DMS114 treated with DMSO at 0.1 percent for 48 hours (cell line): ENCODE measurements around the gene FAM151B.

Source experiments
- DNase-seq: peaks from one replicate; lab custom pipeline; 2025; ENCODE audit not compliant: unreplicated experiment; lab: John Stamatoyannopoulos, UW

Gene FAM151B

GRCh38 chr5:80588858-80589540 is 101.1 kb downstream of the FAM151B start:
- no peak for DNase-seq

DNA sequence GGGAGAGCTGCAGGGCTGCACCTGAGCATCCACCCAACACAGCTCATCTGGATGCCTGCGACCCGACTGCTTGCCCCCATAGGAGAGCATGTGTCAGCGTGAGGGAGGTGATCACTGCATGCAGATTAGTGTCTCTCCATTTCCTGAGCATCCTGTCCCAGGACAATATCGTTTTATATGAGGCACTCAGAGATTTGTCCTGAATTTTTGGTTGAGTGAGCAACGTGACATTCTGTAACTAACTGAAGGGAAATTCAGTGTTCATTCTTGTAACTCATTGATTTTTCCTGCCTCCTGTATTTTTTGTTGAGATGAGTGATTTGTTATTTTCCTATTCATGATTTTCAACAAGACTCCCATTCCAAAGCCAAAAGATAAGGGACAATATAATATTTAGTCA is 102.9 kb downstream of the FAM151B start:
- no peak for DNase-seq

DNA sequence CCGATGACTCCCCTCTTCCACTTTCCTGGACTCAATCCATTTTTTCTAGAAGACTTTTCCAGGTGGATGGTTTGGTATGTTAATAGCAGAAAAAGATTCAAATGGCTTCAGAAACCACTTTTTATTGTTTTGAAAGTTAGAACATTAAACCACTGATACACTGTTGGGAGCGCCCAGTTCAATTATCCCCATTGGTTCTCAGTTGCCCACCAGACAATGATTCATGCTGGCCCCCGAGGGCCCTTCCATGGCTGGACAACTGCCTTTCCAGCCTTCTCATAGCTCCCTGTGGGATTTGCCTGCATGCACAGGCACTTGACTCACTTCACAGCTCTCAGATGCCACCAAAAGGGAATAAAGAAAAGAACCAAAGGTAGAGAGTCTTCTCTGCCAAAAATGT is 103.5 kb downstream of the FAM151B start:
- no peak for DNase-seq

- no peak for DNase-seq
Observed at GRCh38 chr5:80592105-80592504, 104.2 kb downstream of the FAM151B start.
